ENCODE data around the gene CDH12. TPM values are rescaled to one million over a fixed set of nuclear protein-coding genes. Genes with fewer than 3 reads are reported as not detected.
A peak's percentile ranks its signal among the peaks of the same experiment; 100 is the strongest.
"Not testable (repeated sequence)": the region's sequence is repeated elsewhere in the genome, so short reads cannot be mapped to it uniquely, and the experiment has no call there.

The CDH12 gene
- total RNA-seq, 1 experiment from 2014 or later, result 0.22 TPM

GRCh38 chr5:22650511-22650910, 202.6 kb downstream of the CDH12 start:
- no peak for DNase-seq (ENCODE audit: low read depth)

- DNase-seq (ENCODE audit: low read depth), result no peak
These were observed 204.1 kb downstream of the CDH12 start for GRCh38 chr5:22649074-22649473.

- no peak for DNase-seq (ENCODE audit: low read depth)
These were observed 208.3 kb downstream of the CDH12 start for GRCh38 chr5:22644859-22645258.

GRCh38 chr5:22643356-22643755, 209.8 kb downstream of the CDH12 start:
- DNase-seq (ENCODE audit: low read depth), result no peak

GRCh38 chr5:22631683-22632082, 221.5 kb downstream of the CDH12 start:
- no peak for DNase-seq (ENCODE audit: low read depth)

- no peak for DNase-seq (ENCODE audit: low read depth)
These were observed 226.1 kb downstream of the CDH12 start for GRCh38 chr5:22627029-22627428.

GRCh38 chr5:22625451-22625850, 227.7 kb downstream of the CDH12 start:
- DNase-seq (ENCODE audit: low read depth), result no peak

- DNase-seq (ENCODE audit: low read depth), result no peak
These were observed 232.1 kb downstream of the CDH12 start for GRCh38 chr5:22621084-22621483.

- DNase-seq (ENCODE audit: low read depth), result no peak
These were observed 237.2 kb downstream of the CDH12 start for GRCh38 chr5:22615964-22616363.

- DNase-seq (ENCODE audit: low read depth), result no peak
These were observed 238.6 kb downstream of the CDH12 start for GRCh38 chr5:22614486-22615094.

GRCh38 chr5:22612928-22613327, 240.2 kb downstream of the CDH12 start:
- DNase-seq (ENCODE audit: low read depth), result no peak

- DNase-seq (ENCODE audit: low read depth), result no peak
These were observed 241.8 kb downstream of the CDH12 start for GRCh38 chr5:22611327-22611726.

GRCh38 chr5:22607498-22607897, 245.6 kb downstream of the CDH12 start:
- DNase-seq (ENCODE audit: low read depth), result not testable (repeated sequence)

- no peak for DNase-seq (ENCODE audit: low read depth)
These were observed 247.7 kb downstream of the CDH12 start for GRCh38 chr5:22605473-22605872.

GRCh38 chr5:22604711-22605110, 248.4 kb downstream of the CDH12 start:
- DNase-seq (ENCODE audit: low read depth), result no peak

- DNase-seq (ENCODE audit: low read depth), result no peak
These were observed 254.3 kb downstream of the CDH12 start for GRCh38 chr5:22598796-22599195.

- DNase-seq (ENCODE audit: low read depth), result peak; percentile 62
These were observed 256.7 kb downstream of the CDH12 start for GRCh38 chr5:22596404-22596970.

GRCh38 chr5:22594491-22594890, 258.7 kb downstream of the CDH12 start:
- no peak for DNase-seq (ENCODE audit: low read depth)

GRCh38 chr5:22593592-22593991, 259.6 kb downstream of the CDH12 start:
- no peak for DNase-seq (ENCODE audit: low read depth)

- no peak for DNase-seq (ENCODE audit: low read depth)
These were observed 261.7 kb downstream of the CDH12 start for GRCh38 chr5:22591461-22591860.

- no peak for DNase-seq (ENCODE audit: low read depth)
These were observed 262.4 kb downstream of the CDH12 start for GRCh38 chr5:22590677-22591268.

- no peak for DNase-seq (ENCODE audit: low read depth)
These were observed 275.4 kb downstream of the CDH12 start for GRCh38 chr5:22577711-22578110.

GRCh38 chr5:22577006-22577405, 276.1 kb downstream of the CDH12 start:
- no peak for DNase-seq (ENCODE audit: low read depth)

- no peak for DNase-seq (ENCODE audit: low read depth)
These were observed 280.2 kb downstream of the CDH12 start for GRCh38 chr5:22572941-22573340.

Data from M059J (cell line).